Neural crest cell (in vitro differentiated cells): Measurements from ENCODE around the gene IFNLR1. TPM values are rescaled to one million over a fixed set of nuclear protein-coding genes. Genes with fewer than 3 reads are reported as not detected.

ENCODE experiments used
- DNase-seq: peaks from one replicate; pipeline ENCODE4 v3.0.0; 2021; ENCODE audit warnings: low read depth, mixed read lengths, low spot score
- H3K27ac Mint-ChIP-seq: one replicate; pipeline ENCODE4 v1.8.0; 2021; ENCODE audit warnings: mild to moderate bottlenecking, mixed read lengths; ENCODE audit not compliant: unreplicated experiment
- H3K27me3 Mint-ChIP-seq: 2 replicates; pipeline ENCODE4 v1.8.0; 2021; ENCODE audit warnings: low read depth, mild to moderate bottlenecking, mixed read lengths
- H3K36me3 Mint-ChIP-seq: 2 replicates; pipeline ENCODE4 v1.8.0; 2021; ENCODE audit warnings: low read depth, mild to moderate bottlenecking, mixed read lengths
- H3K4me1 Mint-ChIP-seq: 2 replicates; pipeline ENCODE4 v1.8.0; 2021; ENCODE audit warnings: mixed read lengths
- H3K4me3 Mint-ChIP-seq: one replicate; pipeline ENCODE4 v1.8.0; 2021; ENCODE audit warnings: mild to moderate bottlenecking, mixed read lengths
- H3K9me3 Mint-ChIP-seq: 2 replicates; pipeline ENCODE4 v1.8.0; 2021; ENCODE audit warnings: mixed read lengths
- total RNA-seq: library from RNA; stranded (reverse); gene quantifications from 2 replicates; pipeline ENCODE4 v1.2.1, GENCODE V29; 2021
- TF ChIP-seq, protein P1 (sequence below): fragments of 200-600 bp; sonication (generic); conservative IDR thresholded peaks from 2 replicates; pipeline ENCODE4 v1.5.0; 2021; ENCODE audit warnings: antibody characterized with exemption, mild to moderate bottlenecking

IFNLR1 gene
- total RNA-seq, 1 donor from 2014 or later = 0.21 TPM

DNA sequence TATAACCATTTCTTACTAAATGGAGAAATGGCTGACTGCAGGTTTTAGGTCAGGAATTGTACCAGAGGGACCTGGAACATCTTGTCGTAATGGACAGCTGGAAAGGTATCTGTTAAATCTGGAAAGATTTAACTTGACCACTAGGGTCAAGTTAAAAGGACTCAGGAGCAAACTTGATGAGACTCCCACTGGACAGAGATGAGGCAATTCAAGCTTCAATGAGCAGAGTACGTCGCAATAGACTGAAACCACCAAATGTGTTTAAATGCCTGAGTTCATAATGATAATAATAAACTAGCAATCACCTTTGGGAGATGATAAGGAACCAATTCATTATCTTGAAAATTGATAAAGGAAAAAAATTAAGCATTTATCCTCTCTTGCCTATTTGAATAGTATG lies 8.7 kb downstream of the IFNLR1 start:
- TF ChIP-seq, protein P1, sequence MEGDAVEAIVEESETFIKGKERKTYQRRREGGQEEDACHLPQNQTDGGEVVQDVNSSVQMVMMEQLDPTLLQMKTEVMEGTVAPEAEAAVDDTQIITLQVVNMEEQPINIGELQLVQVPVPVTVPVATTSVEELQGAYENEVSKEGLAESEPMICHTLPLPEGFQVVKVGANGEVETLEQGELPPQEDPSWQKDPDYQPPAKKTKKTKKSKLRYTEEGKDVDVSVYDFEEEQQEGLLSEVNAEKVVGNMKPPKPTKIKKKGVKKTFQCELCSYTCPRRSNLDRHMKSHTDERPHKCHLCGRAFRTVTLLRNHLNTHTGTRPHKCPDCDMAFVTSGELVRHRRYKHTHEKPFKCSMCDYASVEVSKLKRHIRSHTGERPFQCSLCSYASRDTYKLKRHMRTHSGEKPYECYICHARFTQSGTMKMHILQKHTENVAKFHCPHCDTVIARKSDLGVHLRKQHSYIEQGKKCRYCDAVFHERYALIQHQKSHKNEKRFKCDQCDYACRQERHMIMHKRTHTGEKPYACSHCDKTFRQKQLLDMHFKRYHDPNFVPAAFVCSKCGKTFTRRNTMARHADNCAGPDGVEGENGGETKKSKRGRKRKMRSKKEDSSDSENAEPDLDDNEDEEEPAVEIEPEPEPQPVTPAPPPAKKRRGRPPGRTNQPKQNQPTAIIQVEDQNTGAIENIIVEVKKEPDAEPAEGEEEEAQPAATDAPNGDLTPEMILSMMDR = no peak
- Mint-ChIP-seq H3K36me3 (no peaks in the 10 kb centered on the region), H3K9me3 (no peaks in the 10 kb centered on the region), H3K4me1 (no peaks in the 10 kb centered on the region), H3K27ac (no peak overlapping the region), H3K27me3 (peaks cover 24% of the 10 kb centered on the region), H3K4me3 (no peak overlapping the region)
- no peak for DNase-seq

DNA sequence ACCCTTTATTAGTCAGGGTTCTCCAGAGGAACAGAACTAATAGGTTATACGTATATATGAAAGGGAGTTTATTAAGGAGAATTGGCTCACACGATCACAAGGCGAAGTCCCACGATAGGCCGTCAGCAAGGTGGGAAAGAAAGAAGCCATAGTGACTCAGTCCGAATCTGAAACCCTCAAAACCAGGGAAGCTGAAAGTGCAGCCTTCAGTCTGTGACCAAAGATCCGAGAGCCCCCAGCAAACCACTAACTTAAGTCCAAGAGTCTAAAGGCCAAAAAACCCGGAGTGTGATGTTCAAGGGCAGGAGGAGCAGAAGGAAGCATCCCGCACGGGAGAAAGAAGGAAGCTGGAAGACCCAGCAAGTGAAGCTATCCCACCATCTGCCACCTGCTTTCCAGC lies 9.9 kb downstream of the IFNLR1 start:
- H3K36me3 Mint-ChIP-seq = no peaks in the 10 kb centered on the region
- no peak for DNase-seq
- no peak overlapping the region for H3K27ac Mint-ChIP-seq
- no peaks in the 10 kb centered on the region for H3K4me1 Mint-ChIP-seq
- H3K4me3 Mint-ChIP-seq = no peak overlapping the region
- peaks cover 22% of the 10 kb centered on the region for H3K27me3 Mint-ChIP-seq
- TF ChIP-seq, protein P1 = no peak
- no peaks in the 10 kb centered on the region for H3K9me3 Mint-ChIP-seq

DNA sequence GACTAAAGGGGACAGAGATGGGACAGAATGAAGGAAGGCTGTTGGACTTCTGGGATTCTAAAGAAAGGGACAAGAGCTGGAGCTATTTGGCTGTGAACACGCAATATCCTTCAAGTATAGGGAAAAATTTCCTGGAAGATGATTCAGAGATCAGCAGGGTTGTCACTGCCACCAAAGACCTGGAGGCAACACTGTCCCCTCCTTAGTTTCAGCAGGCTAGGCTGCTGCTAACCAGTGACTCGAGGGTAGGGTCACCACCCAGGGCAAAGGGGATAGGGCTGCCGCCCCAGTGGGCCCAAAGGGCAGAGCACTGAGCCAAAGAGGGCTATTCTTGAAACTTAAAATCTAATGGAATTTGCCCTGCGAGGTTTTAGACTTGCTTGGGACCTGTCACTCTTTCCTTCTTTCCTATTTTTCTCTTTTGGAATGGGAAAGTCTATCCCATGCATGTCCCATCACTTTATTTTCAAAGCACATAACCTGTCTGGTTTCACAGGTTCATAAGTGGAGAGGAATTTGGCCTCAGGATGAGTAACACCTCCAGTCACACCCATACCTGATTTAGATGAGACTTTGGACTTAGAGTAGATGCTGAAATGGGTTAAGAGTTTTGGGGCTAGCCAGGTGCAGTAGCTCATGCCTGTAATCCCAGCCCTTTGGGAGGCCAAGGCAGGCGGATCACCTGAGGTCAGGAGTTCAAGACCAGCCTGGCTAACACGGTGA lies 11.9 kb downstream of the IFNLR1 start:
- Mint-ChIP-seq H3K36me3 (no peaks in the 10 kb centered on the region), H3K4me3 (no peak overlapping the region)
- TF ChIP-seq, protein P1 = no peak

DNA sequence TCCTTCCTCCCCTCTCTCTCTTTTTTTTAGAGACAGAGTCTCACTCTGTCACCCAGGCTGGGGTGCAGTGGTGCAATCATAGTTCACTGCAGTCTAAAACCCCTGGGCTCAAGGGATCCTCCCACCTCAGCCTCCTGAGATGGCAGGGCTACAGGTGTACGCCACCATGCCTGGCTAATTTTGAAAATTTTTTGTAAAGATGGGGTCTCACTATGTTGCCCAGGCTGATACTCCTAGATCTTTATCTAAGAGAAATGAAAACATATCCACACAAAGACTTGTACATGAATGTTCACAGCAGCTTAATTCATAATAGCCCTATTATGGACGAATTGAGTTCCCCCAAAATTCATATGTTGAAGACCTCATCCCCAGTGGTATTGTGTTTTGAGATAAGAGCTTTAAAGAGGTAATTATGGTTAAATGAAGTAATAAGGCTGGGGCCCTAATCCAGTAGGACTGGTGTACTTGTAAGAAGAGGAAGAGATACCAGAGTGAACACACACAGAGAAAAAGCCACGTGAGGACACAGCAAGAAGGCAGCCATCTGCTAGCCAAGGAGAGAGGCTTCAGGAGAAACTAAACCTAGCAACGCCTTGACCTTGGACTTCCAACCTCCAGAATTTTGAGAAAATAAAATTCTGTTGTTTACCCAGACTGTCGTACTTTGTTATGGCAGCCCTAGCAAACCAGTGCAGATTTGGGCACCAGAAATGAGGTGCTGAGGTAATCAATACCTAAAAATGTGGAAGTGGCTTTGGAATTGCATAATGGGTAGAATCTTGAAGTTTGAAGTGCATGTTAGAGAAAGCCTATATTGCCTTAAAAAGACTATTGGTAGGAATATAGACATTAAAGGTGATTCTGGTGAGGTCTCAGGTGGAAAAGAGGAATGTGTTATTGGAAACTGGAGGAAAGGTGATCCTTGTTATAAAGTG lies 13.2 kb downstream of the IFNLR1 start:
- no peak overlapping the region for H3K4me3 Mint-ChIP-seq
- H3K27me3 Mint-ChIP-seq = peaks cover 22% of the 10 kb centered on the region
- no peaks in the 10 kb centered on the region for H3K4me1 Mint-ChIP-seq
- DNase-seq = no peak
- H3K36me3 Mint-ChIP-seq = no peaks in the 10 kb centered on the region
- H3K9me3 Mint-ChIP-seq = no peaks in the 10 kb centered on the region
- H3K27ac Mint-ChIP-seq = no peak overlapping the region
- TF ChIP-seq, protein P1 = no peak

More for the DNA sequence above, 11.9 kb downstream of the IFNLR1 start:
- Mint-ChIP-seq H3K9me3 (no peaks in the 10 kb centered on the region), H3K27ac (no peak overlapping the region), H3K27me3 (peaks cover 22% of the 10 kb centered on the region), H3K4me1 (no peaks in the 10 kb centered on the region)
- no peak for DNase-seq

DNA sequence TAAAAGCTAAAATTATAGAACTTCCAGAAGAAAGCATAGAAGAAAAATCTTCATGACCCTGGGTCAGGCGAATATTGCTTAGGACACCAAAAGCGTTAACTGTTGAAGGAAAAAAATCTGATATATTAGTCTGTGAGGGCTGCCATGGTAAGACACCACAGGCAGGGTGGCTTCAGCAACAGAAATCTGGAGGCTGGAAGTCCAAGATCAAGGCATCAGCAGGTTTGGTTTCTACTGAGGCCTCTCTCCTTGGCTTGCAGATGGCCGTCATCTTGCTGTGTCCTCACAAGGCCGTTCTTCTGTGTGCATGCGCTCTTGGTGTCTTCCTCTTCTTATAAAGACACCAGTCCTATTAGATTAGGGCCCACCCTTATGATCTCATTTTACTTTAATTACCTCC lies 14.5 kb downstream of the IFNLR1 start:
- H3K36me3 Mint-ChIP-seq = no peaks in the 10 kb centered on the region
- H3K27ac Mint-ChIP-seq = no peak overlapping the region
- H3K9me3 Mint-ChIP-seq = no peaks in the 10 kb centered on the region
- H3K27me3 Mint-ChIP-seq = peaks cover 22% of the 10 kb centered on the region
- TF ChIP-seq, protein P1 = no peak
- no peak overlapping the region for H3K4me3 Mint-ChIP-seq
- no peaks in the 10 kb centered on the region for H3K4me1 Mint-ChIP-seq
- DNase-seq = no peak
